HuH-7.5 (cell line): ENCODE measurements around the gene CPVL.

Source experiments
- DNase-seq: peaks from one replicate; pipeline ENCODE4 v3.0.0; 2011; ENCODE audit warnings: low spot score

Gene CPVL

DNA sequence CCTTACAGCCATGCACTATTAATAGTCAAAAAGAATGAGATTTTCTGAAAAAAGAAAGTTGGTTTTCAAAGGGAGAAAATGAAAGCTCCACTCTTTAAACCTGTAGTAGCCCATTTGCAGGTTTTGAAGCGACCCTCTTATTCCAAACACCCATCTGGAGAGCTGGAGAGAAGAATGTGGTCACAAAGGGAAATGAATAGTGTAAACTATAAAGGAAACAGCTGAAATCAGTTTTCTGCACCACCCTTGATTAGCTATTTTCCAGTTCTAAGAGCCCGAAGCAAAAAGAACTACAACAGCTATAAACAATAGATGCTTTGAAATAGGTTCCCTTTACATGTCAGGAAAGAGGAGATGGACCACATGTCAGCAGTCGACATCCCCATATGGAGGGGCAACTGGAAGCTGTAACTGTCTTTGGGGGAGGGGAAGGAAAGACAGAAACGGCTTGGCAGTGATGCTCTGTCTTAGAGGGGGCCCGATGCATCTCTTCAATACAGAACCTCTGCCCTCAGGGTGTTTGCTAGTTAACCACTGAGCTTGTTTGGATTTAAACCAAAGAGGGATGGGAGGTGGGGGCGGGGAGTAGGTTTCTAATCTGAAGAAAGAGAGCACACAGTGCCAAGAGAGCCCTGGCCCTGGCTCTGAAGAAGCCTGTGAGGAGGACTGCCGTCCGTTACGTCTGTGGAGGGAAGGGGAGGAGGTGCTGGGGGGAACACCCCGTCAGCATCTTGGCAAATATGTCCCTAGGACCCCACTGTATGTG is 55.3 kb downstream of the CPVL start:
- no peak for DNase-seq

DNA sequence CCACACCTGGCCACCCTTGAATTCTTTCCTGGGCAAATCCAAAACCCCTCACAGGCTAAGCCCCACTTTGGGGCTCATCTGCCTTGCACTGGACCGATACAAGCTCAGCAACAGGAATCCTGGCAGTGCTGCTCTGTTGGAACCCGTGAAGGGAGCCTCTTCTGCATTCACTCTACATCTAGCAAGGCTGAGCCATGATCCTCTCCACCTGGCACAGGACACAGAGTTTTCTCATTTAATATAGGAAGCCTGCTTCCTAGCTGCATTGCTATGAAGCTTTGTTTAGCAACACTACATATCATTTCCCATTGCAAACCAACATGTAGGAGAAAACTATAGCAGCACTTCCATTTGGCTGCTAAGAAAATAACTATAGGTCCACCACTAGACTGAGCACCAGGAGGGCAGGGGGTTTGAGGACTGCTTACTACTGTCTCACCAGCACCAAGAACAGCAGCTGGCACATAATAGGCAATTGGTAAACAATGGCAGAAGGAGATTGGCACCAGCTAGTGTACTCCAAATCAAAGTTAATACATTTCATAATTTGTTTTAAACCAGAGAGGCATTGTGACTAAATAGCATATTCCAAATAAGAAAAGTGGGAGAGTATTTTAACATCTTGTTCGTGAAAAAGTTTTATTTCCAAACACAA is 56.1 kb downstream of the CPVL start:
- no peak for DNase-seq

DNA sequence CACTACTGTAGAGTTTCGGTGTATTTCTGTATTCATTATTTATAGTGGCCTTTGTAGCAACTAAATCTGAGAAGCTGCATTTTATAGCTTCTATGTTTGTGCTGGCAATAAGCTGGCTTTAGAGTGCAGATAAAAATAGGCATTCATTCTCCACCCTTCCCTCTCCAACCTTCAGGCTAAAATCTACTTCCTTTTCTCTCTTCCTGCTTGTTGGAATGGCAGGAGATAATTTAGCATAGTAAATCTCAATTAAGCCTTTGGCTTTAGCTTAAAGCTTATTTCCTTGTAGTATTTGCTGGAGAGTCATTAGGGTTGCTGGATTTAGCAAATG is 58.5 kb downstream of the CPVL start:
- no peak for DNase-seq

DNA sequence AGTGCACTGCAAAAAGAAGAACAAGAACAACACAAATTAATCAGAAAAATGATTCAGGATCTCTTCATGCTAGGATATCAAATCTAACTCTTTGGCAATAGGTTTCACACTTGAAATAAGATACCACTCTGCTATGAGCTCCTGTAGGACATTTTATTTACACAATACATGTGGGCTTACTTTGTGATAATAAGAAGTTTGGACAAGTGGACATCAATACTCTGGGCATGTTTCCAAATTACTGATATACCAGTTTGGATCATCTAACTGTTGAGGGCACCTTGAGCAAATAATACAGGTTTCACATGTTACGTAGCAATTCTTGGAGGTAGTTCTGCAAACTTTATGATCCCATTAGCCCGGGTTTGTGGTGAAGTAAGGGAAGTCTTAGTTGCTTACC is 59.8 kb downstream of the CPVL start:
- DNase-seq, result no peak

DNA sequence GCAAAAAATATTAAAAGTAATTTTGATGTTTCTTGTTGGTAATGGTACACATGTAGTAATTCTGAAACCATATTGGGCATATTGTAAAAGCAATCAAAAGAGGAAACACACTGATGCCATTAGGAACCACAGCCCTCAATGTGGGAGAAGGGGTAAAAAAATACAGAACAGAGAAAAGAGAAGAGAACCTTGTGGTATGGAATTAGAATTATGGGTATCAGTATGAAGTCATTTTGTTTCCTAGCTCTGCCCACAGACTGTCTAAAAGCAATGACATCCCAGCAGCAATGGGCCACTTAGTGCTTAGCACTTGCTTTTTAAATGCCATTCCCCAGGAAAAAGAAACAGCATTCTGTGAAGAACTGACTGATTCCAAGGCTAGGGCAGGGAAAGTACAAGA is 61.5 kb downstream of the CPVL start:
- DNase-seq, result no peak

DNA sequence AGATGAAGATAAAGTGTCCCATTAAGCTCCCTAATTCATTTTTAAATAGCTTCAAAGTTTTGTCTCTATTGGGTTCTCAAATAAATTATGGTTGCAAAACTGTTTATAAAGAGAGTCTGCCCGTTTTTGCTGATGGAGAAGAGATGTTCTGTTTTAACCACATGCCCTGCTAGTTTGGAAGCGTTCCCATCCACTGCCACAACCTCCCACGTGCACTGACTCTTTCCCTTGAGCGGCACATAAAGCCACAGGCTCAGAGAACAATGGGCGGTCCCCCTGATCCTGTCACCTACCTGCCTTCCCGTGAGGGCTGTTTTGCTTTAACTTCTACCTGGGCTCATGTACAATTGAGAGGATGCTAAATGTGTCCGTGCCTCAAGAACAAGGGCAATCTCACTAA is 65.5 kb downstream of the CPVL start:
- DNase-seq, result no peak

DNA sequence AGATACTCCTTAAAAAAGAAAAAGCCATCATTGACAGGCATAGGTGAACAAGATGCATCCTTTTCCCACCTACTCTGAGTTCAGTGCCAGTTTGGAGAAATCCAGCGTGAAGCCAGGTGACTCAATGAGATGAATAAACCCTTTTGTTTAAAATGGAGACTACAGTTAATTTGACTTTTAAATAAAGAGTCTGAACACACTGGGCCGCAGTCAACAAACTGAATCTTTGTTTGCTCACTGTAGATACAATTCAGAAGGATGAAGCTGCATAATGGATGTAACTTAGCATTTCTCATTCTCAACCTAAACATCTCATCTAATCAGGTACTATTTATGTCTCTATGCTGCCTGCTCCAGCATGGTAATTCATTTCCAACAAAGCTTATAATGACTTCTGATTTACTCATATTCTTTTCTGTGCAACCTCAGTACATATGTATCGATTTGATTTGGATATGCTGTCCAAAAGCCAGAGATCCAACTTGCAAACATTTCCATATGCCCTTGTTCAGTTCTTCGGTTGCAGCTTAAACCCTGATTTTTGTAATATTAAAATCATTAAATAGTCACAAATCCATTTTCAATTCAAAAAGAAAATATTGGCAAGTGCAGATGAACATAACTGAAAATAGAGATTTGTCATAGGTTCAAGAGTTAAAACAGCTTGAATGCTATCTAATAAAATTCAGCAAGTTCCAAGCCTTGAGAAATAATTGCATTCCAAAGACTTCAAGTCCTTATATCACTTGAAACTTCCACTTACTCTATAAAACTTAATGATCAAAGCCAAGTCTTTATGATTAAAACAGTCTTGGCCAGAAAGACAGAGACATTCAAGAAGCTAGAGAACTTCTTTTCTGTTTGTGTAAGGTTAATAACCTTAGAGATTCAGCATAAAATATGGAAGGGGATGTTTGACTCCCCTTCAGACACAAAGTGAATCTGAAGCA is 67.8 kb downstream of the CPVL start:
- DNase-seq, result no peak

DNA sequence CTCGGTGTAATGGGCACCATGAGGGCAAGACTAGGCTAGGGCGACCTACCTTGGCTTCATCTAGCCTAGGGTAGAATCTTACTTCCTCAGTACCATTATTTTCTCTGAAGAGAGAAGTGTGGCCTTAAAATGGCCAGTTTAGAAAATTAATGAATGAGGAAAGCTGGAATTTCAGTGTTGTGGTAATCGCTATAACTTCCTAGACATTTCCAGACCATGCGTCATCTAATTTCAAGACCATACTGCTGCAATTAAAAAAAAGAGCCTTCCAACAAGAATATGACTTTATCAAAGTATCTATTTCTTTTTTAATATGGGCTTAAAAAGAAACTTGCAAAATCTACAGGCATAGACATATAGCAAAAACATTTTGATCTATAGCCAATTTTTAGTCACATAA is 68.5 kb downstream of the CPVL start:
- no peak for DNase-seq

DNA sequence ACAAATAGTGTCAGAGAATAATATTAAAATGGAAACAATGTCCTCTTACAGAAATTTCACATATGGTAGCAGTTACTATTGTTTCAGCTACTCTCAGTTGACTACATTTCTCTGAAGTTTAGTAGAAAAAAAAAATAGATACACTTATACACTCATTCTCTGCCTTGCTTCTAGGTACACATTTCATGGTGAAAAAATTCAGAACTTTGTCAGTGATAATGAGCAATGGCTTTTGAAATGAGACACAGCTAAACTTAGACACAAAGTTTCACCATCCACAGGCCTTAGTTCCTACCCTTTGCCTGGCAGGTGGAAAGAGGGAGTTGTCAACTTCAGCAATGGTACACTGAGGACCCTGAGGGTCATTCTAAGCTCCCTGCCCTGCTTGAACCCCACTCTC is 69.2 kb downstream of the CPVL start:
- DNase-seq, result no peak

DNA sequence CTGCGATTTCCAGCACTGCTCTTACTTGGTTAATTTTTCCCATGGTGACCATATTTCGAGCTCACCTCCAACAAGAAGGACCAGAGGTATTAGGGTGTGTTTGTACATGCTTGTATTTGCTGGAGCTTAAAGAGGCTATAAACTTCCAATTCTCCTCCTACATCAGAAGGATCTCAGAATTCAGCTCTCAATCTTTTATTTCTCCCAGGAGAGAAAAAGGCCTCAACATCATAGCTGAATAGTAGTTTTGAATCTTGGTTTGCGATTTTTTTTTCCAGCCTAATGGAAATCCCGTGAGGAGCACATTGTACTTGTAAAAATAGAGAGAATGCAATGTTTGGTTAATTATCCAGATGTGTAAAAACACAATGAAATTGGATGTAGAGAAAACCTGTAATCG is 69.7 kb downstream of the CPVL start:
- no peak for DNase-seq

DNA sequence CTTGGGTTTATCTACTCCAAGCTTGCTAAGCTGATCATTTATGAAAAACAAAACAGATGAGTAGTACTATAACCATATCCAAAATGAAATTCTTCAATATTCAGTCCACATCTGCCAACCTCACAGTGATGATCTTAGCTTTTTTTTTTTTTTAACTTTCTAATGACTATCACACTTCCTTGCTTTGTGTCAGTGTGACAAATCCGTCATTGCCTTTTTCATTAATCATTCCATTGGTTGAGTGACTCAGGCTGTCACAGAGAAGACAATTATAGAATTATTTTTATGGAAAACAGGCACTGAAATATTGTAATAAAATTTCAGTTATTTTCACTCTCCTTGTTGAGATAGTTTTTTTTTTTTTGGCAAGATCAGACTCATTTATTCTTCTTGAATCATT is 70.7 kb downstream of the CPVL start:
- DNase-seq, result no peak

DNA sequence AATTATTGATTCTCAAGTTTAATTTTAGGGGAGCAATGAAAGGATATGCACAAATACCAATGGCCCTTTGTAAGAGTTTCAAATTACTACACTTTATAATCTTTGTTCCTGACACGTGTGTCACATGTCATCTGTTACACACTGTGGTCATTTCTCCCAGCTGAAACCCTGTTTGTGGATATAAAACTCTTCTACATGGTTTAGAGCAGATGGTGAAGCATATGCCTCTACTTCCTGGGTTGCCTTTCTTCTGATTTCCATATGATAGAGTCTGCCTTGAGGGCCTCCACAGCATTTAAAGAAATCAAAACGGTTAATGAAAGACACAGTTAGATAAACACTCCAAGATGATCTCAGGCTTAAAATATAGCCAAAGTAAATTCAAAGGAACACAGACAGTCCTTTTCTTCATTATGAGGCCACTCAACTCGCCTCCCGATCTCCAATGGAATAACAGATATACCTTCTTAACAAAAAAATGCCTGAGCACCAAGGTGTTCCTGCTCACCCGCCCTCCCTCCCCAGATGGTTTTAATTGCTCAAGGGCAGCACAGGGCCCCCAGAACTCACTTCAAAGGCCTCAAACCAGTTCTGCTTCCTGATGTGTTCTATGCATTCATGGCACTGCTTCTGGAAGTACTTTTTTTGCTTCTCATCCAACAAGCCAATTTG is 75.0 kb downstream of the CPVL start:
- no peak for DNase-seq

DNA sequence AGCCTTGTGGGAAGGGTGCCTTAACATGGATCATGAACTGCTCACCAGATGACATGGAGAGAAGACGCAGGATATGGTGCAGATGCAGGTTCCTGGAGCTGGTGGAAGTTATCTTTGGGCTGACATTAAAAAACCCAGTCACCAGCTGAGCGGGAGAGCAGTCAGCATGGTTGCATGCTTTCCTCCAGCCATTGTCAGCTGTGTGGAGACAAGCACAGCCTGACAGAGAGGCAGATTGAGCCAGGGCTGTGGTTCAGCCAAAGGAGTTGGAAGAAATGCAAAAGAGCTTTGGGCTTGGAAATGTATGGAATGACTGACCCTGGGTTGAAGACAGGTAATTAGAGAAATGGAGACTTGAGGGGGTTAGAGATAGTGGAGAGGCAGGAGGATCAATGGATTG is 79.7 kb downstream of the CPVL start:
- no peak for DNase-seq

DNA sequence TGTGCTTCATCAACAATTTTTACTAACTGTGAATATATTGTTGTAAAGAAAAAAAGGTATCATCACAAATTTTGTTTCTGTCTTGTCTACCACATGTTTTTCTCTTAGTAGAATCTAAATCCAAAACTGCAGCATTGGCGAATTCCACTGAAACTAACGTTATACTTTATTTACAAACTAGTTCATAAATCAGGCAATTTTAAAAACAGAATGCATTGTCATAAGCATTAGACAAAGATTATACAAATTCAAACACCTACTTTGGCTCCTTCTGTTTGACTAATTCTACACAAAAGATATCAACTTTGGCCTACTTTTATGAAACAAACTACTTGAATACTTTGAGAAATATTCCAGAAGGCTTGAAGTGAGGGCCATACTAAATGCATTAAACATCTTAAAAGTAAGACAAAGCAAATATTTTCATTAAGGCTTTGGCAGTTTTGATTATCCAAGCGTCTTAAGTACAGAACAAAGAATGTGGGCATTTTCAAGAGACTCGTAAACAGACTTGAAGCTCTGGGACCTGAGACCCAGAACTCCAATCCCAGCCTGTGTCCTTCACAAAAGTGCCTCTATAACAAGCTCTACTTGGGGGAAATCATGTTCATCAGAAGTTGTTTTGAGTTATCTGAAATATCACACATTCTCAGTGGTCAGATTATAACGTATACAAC is 81.0 kb downstream of the CPVL start:
- DNase-seq, result no peak

DNA sequence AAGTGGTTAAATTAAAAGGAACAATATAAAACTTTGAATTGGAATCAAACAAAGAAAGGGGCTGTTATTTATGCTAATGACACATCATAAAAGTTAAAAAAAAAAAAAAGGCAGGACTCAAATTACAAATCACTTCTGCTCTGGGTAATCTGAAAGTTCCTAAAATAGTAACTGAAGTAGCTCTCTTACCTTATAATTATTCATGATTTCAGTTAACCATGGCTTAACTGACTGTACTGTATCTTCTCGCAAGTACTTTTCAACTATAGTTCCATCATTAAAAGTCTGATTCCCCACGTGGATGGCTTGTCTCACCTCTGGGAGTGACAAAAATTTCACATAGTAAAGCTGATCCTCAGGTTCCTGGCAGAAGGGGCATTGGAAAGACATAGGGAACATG is 82.5 kb downstream of the CPVL start:
- DNase-seq, result no peak

DNA sequence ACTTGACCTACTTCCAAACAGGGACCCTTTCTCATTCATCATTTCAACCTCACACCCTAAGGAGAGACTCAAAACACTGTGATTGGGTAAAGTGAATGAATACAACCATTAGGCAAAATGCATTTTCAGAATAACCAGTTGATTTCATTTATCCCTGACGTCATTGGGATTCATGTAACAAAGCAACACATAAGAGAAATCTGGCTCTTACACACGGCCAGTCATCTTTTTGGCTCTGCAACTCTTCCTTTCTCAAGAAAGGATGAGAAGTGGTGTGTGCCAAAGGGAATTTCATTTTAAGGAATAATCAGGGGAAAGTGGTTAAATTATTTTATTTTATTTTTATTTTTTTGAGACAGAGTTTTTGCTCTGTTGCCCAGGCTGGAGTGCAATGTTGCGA is 83.1 kb downstream of the CPVL start:
- DNase-seq, result no peak

DNA sequence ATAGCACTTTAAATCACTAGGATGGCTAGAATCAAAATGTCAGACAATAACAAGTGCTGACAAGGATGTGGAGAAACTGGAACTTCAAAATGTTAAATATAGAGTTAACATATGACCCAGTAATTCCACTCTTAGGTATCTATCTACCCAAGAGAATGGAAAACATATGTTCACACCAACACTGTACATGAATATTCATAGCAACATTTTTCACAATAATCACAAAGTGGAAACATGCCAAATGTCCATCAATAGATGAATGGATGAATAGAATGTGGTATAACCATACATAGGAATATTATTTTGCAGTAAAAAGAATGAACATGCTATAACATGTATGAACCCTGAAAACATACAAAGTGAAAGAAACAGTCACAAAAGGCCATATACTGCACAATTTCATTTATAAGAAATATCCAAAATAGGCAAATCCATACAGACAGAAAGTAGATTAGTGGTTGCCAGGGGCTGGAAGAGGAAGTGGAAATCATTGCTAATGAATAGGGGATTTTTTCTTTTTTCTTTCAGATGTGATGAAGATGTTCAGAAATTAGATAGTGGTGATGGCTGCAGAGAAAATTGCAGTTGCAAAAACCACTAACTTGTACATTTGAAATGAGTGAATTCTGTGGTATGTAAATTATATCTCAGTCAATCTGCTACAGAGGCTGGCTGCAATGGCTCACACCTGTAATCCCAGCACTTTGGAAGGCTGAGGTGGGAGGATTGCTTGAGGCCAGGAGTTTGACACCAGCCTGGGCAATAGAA is 93.0 kb downstream of the CPVL start:
- no peak for DNase-seq

DNA sequence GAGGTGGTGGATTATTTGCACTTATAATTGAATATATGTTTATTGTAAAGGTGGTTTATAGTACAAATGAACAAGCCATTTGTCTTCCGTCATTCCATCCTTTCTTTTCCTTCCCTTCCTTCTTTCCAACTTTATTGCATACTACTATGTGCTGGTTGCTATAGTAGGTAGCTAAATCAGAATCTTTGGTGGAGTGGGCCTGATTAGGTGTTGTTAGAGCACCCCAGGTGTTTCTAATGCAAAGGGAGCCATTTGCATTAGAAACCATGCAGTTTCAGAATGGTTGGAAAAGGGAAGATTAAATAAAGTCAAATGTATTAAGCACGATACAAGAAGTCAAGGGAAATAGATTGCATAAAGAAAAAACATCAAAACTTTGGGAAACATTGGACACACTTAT is 99.4 kb downstream of the CPVL start:
- DNase-seq, result no peak

DNA sequence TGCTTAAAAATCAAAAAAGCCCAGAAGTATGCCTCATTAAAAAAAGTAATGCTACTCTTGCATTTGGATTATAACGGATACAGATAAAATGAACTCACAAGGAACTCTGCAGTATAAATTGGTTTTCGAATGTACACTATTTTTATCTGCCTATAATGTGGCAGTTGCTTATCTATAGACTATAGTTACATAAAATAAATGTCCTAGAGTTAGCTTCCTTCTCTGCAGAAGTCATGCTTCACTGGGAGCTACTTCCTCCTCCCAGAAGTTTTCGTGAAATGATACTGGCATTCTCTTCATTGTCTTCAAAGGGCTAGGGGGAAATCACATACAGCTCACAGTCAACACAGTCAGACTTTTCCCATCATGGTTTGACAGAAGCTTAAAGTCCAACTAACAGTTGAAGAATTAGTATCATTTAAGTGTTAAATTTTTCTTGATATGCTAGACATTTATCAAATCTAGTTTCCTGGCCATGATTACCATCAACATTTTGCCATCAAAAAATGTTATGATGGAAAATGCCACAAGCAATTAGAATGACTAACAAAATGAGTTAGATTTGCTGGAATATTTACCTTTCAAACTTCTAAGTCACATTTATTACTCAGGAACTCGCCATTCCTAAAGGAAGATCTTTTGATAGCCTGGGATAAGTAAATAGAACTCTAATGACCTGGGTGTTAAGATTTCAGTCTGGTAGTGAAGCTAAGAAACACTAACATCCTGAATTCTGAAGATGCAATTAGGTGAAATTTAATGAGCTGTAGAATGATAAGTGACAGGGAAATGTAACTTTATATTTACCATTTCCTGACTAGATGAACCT is 100.9 kb downstream of the CPVL start:
- DNase-seq, result no peak

DNA sequence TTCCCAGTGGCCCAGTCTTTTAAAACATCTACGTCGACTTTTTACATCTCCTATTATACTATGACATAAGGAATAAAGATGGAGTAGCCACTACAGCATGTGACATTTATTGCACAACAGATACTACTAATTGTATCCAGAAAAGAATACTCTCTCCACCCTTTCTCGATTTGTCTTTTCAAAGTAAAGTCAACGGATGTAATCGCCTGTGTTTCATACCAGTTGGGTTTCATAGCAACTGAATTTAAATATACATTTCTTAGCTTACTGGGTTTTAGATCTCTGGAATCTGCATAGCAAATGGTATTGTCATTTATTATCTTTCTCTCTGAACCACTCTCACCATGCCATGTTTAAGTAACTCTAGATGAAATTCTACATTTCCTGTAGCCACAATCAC is 101.8 kb downstream of the CPVL start:
- no peak for DNase-seq
